GM06990 (cell line): ENCODE results near the gene SORBS1.
"Not testable (repeated sequence)": the region's sequence is repeated elsewhere in the genome, so short reads cannot be mapped to it uniquely, and the experiment has no call there.

Experiments used
- DNase-seq: peaks from one replicate; pipeline ENCODE4 v3.0.0-alpha.2; 2011; ENCODE audit not compliant: insufficient read length; ENCODE audit errors: extremely low read depth
- H3K27me3 ChIP-seq: replicated peaks from 2 replicates; pipeline ENCODE4 v1.6.0; 2011; ENCODE audit warnings: low read length; ENCODE audit not compliant: control insufficient read depth, insufficient read depth
- H3K36me3 ChIP-seq: 2 replicates; pipeline ENCODE4 v1.5.1; 2011; ENCODE audit warnings: low read length; ENCODE audit not compliant: control insufficient read depth, insufficient read depth
- H3K4me3 ChIP-seq: replicated peaks from 2 replicates; pipeline ENCODE4 v1.5.1; 2011; ENCODE audit warnings: low read depth, mild to moderate bottlenecking, control low read depth, low read length
- TF ChIP-seq, protein P1 (sequence below): IDR thresholded peaks from 2 replicates; pipeline ENCODE4 v1.5.1; 2011; ENCODE audit warnings: low read length, control low read depth, mild to moderate bottlenecking, inconsistent platforms; ENCODE audit not compliant: insufficient read depth, poor library complexity, severe bottlenecking

SORBS1 gene

DNA sequence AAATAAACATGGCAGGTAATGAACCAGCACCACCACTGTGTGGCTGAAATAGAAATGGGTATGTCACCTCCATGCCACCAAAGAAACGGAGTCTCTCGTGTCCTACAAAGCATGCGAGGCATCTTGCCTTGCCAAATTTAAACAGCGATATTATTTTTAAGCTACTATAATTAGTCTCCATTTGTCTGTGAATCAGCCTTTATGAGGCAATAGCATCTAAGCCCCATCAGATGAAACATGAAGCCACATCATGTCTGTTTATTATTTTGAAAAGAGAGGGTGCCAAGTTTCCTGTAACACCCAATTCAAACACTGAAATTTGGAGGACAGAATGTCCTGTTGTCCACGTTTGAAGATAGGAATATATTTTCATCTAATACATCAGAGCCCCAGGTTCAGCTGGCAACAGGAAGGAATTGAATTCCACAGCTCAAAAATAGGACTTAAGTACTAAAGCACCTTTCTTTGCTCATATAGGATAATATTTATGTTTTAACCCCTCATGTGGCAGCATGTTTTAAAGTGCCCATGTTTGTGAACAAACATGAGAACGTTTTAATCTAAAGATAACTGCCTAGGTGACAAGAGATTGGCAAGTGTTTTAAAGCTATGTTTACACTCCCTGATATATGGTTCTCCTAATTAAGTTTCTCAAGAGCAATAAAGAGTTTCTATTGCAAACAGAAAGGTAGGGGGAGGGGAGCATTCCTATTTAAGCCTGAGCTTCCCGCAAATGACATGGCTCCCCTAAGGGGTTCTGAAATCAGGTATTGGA is 86.8 kb downstream of the SORBS1 start:
- Histone ChIP-seq H3K27me3 (no peaks in the 10 kb centered on the region), H3K4me3 (no peak overlapping the region), H3K36me3 (no peaks in the 10 kb centered on the region)
- TF ChIP-seq, protein P1, sequence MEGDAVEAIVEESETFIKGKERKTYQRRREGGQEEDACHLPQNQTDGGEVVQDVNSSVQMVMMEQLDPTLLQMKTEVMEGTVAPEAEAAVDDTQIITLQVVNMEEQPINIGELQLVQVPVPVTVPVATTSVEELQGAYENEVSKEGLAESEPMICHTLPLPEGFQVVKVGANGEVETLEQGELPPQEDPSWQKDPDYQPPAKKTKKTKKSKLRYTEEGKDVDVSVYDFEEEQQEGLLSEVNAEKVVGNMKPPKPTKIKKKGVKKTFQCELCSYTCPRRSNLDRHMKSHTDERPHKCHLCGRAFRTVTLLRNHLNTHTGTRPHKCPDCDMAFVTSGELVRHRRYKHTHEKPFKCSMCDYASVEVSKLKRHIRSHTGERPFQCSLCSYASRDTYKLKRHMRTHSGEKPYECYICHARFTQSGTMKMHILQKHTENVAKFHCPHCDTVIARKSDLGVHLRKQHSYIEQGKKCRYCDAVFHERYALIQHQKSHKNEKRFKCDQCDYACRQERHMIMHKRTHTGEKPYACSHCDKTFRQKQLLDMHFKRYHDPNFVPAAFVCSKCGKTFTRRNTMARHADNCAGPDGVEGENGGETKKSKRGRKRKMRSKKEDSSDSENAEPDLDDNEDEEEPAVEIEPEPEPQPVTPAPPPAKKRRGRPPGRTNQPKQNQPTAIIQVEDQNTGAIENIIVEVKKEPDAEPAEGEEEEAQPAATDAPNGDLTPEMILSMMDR = no peak
- DNase-seq = no peak

DNA sequence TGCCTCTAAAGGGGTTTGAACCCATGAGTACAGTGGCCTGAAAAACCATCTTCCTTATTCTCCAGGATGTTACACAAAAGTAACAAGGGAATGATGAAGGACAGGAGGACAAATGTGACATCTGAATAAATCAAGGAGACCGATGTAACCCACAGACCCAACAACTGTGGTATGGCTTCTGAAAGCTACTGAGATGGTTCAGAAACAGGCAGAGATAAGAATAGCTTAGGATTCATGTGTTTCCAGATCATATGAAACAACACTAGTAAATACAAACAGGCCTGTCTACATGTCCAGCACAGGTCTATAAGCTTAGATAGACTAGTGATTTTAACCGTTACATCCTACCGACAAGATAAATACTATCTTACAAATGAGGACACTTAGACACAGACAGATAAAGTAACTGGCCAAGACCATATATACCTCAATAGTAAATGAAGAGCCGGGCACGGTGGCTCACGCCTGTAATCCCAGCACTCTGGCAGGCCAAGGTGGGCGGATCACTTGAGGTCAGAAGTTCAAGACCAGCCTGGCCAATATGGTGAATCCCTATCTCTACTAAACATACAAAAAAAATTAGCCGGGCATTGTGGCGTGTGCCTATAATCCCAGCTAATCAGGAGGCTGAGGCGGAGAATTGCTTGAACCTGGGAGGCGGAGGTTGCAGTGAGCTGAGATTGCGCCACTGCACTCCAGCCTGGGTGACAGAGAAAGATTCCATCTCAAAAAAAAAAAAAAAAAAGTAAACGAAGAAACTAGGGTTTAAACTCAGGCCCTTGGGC is 88.7 kb downstream of the SORBS1 start:
- TF ChIP-seq, protein P1 = no peak
- no peak for DNase-seq
- no peaks in the 10 kb centered on the region for H3K36me3 ChIP-seq
- H3K4me3 ChIP-seq = no peak overlapping the region
- no peaks in the 10 kb centered on the region for H3K27me3 ChIP-seq

DNA sequence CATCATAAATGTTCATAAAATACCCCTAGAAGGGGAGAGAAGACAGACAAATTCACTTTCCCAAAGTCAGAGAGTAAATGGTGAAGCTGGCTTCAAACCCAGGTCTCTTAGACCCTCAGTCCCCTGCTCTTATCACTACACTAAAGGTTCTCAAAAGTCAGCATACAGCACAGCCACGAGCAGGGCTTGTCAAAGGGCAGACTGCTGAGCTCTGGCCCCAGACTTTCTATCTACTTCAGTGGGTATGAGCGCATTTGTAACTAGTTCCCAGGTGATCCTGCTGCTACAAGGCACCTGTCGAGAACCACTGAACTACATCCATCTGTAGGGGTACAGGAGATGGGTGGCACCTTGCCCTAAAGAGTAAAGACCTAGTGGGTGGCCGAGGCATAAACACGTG is 91.5 kb downstream of the SORBS1 start:
- Histone ChIP-seq H3K4me3 (no peak overlapping the region), H3K27me3 (no peaks in the 10 kb centered on the region), H3K36me3 (no peaks in the 10 kb centered on the region)
- DNase-seq = no peak
- TF ChIP-seq, protein P1 = no peak

DNA sequence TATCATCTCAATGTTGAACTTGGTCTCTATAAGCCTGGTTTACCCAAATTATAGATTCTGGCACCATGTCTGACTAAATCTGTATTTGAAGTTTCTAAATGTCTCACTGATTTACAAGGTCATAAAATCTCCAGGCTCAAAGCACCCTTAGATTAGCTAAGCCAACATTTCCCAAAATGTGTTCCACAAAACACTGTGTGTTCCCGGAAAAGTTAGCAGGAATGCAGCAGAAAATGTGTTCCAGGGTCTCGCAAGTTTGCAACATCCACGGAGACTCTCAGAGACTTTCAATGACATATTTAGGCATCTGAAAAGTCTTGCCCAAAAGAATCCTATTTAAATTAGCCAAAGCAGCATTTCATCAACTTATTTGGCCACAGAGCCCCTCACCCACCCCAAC is 91.9 kb downstream of the SORBS1 start:
- Histone ChIP-seq H3K27me3 (no peaks in the 10 kb centered on the region), H3K36me3 (no peaks in the 10 kb centered on the region), H3K4me3 (no peak overlapping the region)
- no peak for DNase-seq
- TF ChIP-seq, protein P1 = no peak

DNA sequence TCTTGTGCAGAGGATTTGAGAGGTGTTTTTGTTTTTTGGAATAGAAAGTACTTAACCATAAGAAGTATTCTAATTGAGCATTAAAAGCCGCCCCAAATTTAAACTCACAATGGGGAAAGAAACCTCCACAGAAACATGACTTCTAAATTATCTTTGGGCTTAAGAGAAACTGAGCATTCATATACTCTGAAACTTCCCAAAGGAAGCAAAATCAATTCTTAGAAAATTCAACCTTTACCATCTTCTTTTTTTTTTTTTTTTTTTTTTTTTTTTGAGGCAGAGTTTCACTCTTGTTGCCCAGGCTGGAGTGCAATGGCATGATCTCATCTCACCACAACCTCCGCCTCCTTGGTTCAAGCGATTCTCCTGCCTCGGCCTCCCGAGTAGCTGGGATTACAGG is 93.5 kb downstream of the SORBS1 start:
- not testable (repeated sequence) for DNase-seq, H3K36me3 ChIP-seq, H3K27me3 ChIP-seq, H3K4me3 ChIP-seq

DNA sequence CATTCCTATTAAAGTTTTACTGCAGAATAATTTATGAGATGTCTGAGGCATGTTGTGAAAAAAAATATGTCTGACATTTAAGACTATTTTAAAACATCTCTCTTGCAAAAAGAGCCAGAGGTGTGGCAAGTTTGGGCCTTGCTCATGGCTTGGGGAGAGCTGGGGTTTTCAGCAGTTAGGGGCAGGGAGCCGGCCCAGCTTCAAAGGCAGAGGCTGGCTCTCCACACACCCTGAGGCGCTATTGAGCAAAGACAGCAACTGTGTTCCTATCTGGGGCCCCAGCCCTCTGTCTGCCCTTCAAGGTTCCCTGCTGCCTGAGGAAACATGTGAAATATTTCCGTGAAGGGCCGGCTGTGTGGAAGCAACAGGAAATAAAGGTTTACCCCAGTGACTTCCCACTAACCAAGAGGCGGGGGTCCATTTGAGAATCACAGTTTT is 94.0 kb downstream of the SORBS1 start:
- DNase-seq = no peak
- no peak overlapping the region for H3K4me3 ChIP-seq
- TF ChIP-seq, protein P1 = no peak
- no peaks in the 10 kb centered on the region for H3K27me3 ChIP-seq
- H3K36me3 ChIP-seq = no peaks in the 10 kb centered on the region
